MM.1S (cell line): ENCODE results near the gene SAE1.
A peak's percentile ranks its signal among the peaks of the same experiment; 100 is the strongest.

Source experiments
- DNase-seq: peaks from one replicate; pipeline ENCODE4 v3.0.0-alpha.2; 2015
- H2AFZ ChIP-seq: fragments of 300-600 bp; sonication (generic); 2 replicates; pipeline ENCODE4 v1.6.0; 2016; ENCODE audit warnings: antibody characterized with exemption, low read length
- H3F3A ChIP-seq: fragments of 300-600 bp; sonication (generic); 2 replicates; pipeline ENCODE4 v1.6.1; 2016; ENCODE audit warnings: mild to moderate bottlenecking, antibody characterized with exemption, low read length, moderate library complexity, mixed read lengths; ENCODE audit not compliant: insufficient read depth
- H3K27ac ChIP-seq: fragments of 300-600 bp; sonication (generic); 2 replicates; pipeline ENCODE4 v1.5.1; 2016; ENCODE audit warnings: mild to moderate bottlenecking, low read length
- H3K27me3 ChIP-seq: fragments of 300-600 bp; sonication (generic); replicated peaks from 2 replicates; pipeline ENCODE4 v1.6.0; 2016; ENCODE audit warnings: low read length; ENCODE audit not compliant: insufficient read depth
- H3K36me3 ChIP-seq: fragments of 300-600 bp; sonication (generic); replicated peaks from 2 replicates; pipeline ENCODE4 v1.6.1; 2016; ENCODE audit warnings: mild to moderate bottlenecking, low read length, mixed read lengths; ENCODE audit not compliant: insufficient read depth
- H3K4me1 ChIP-seq: fragments of 300-600 bp; sonication (generic); 2 replicates; pipeline ENCODE4 v1.6.1; 2016; ENCODE audit warnings: low read length, mixed read lengths
- H3K4me2 ChIP-seq: fragments of 300-600 bp; sonication (generic); 2 replicates; pipeline ENCODE4 v1.6.0; 2016; ENCODE audit warnings: low read depth, low read length
- H3K4me3 ChIP-seq: fragments of 300-600 bp; sonication (generic); 2 replicates; pipeline ENCODE4 v1.5.1; 2016; ENCODE audit warnings: low read length, mixed read lengths
- H3K79me2 ChIP-seq: fragments of 300-600 bp; sonication (generic); 2 replicates; pipeline ENCODE4 v1.6.1; 2016; ENCODE audit warnings: mixed run types, low read length, mixed read lengths
- H3K9ac ChIP-seq: fragments of 300-600 bp; sonication (generic); 2 replicates; pipeline ENCODE4 v1.6.1; 2016; ENCODE audit warnings: low read length, mixed read lengths
- H3K9me2 ChIP-seq: fragments of 300-600 bp; sonication (generic); replicated peaks from 2 replicates; pipeline ENCODE4 v1.6.1; 2016; ENCODE audit warnings: mild to moderate bottlenecking, low read length, mixed read lengths; ENCODE audit not compliant: insufficient read depth
- H3K9me3 ChIP-seq: fragments of 300-600 bp; sonication (generic); replicated peaks from 2 replicates; pipeline ENCODE4 v1.6.1; 2016; ENCODE audit warnings: mild to moderate bottlenecking, low read length, mixed read lengths; ENCODE audit not compliant: insufficient read depth
- H4K20me1 ChIP-seq: fragments of 300-600 bp; sonication (generic); 2 replicates; pipeline ENCODE4 v1.6.1; 2016; ENCODE audit warnings: mild to moderate bottlenecking, low read length, moderate library complexity, mixed read lengths; ENCODE audit not compliant: insufficient read depth
- EZH2 ChIP-seq: fragments of 300-600 bp; sonication (generic); optimal IDR thresholded peaks from 2 replicates; pipeline ENCODE3; 2017; ENCODE audit warnings: low read depth, mild to moderate bottlenecking, antibody characterized with exemption, low read length, mixed read lengths
- EZH2phosphoT487 ChIP-seq: fragments of 300-600 bp; sonication (generic); IDR thresholded peaks from 2 replicates; pipeline ENCODE4 v1.6.1; 2018; ENCODE audit warnings: antibody characterized with exemption, low read length
- TF ChIP-seq, protein P1 (sequence below): fragments of 300-600 bp; sonication (generic); IDR thresholded peaks from 2 replicates; pipeline ENCODE4 v1.5.1; 2016; ENCODE audit warnings: antibody characterized with exemption, low read length, mixed read lengths

SAE1 gene

DNA sequence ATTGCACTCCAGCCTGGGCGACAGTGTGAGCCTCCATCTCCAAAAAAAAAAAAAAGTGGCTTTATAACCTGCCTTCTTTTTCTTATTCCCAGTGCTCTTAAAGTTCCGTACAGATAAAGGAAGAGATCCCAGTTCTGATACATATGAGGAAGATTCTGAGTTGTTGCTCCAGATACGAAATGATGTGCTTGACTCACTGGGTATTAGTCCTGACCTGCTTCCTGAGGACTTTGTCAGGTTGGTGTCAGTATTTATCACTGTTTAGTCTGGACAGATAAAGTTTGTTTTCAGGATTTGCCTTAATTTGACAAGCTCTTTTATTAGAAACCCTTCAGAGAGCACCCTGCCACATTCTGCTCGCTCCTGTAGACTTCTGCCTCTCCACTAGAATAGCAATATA, 66.5 kb downstream of the SAE1 start:
- Histone ChIP-seq H3K9me2 (no peaks in the 10 kb centered on the region), H3K4me3 (no peak overlapping the region), H2AFZ (no peak overlapping the region), H3K79me2 (peaks cover 16% of the 10 kb centered on the region), H4K20me1 (no peaks in the 10 kb centered on the region), H3K36me3 (peaks cover 8% of the 10 kb centered on the region; the same call in 1 of the 2 replicates), H3K27me3 (no peaks in the 10 kb centered on the region), H3F3A (peaks cover 15% of the 10 kb centered on the region), H3K4me1 (0 out of 2 replicates have a peak, but pooled peaks cover 3% of the 10 kb centered on the region), H3K4me2 (no peak overlapping the region), H3K27ac (no peak overlapping the region), H3K9me3 (no peaks in the 10 kb centered on the region), H3K9ac (no peak overlapping the region)
- TF ChIP-seq EZH2 (no peak), EZH2phosphoT487 (no peak)
- TF ChIP-seq, protein P1, sequence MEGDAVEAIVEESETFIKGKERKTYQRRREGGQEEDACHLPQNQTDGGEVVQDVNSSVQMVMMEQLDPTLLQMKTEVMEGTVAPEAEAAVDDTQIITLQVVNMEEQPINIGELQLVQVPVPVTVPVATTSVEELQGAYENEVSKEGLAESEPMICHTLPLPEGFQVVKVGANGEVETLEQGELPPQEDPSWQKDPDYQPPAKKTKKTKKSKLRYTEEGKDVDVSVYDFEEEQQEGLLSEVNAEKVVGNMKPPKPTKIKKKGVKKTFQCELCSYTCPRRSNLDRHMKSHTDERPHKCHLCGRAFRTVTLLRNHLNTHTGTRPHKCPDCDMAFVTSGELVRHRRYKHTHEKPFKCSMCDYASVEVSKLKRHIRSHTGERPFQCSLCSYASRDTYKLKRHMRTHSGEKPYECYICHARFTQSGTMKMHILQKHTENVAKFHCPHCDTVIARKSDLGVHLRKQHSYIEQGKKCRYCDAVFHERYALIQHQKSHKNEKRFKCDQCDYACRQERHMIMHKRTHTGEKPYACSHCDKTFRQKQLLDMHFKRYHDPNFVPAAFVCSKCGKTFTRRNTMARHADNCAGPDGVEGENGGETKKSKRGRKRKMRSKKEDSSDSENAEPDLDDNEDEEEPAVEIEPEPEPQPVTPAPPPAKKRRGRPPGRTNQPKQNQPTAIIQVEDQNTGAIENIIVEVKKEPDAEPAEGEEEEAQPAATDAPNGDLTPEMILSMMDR: no peak
- DNase-seq: no peak

DNA sequence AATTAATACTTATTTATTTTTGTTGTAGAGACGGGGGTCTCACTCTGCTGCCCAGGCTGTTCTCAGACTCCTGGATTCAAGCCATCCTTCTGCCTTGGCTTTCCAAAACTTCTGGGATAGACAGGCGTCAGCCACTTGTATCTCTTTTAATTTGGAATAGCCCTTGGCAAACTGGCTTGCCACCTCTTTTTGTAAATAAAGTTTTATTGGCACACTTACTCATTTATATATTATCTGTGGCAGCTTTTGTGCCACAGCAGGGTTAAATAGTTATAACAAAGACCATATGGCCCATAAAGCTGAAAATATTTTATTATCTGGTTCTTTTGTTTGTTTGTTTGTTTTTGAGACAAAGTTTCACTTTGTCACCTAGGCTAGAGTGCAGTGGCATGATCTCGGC, 69.9 kb downstream of the SAE1 start:
- Histone ChIP-seq H3K27me3 (no peaks in the 10 kb centered on the region), H3K9ac (no peak overlapping the region), H3K4me3 (no peak overlapping the region), H3K79me2 (peaks cover 13% of the 10 kb centered on the region), H3K9me2 (no peaks in the 10 kb centered on the region), H4K20me1 (no peaks in the 10 kb centered on the region), H3K4me1 (0 out of 2 replicates have a peak, but pooled peaks cover 3% of the 10 kb centered on the region), H2AFZ (no peak overlapping the region), H3K9me3 (no peaks in the 10 kb centered on the region), H3F3A (peaks cover 19% of the 10 kb centered on the region), H3K4me2 (no peak overlapping the region), H3K27ac (peak overlapping the region; percentile 53; the same call in 1 of the 2 replicates), H3K36me3 (peaks cover 8% of the 10 kb centered on the region; the same call in 1 of the 2 replicates)
- TF ChIP-seq, protein P1: no peak
- TF ChIP-seq EZH2phosphoT487: no peak
- TF ChIP-seq EZH2: no peak
- DNase-seq: no peak

DNA sequence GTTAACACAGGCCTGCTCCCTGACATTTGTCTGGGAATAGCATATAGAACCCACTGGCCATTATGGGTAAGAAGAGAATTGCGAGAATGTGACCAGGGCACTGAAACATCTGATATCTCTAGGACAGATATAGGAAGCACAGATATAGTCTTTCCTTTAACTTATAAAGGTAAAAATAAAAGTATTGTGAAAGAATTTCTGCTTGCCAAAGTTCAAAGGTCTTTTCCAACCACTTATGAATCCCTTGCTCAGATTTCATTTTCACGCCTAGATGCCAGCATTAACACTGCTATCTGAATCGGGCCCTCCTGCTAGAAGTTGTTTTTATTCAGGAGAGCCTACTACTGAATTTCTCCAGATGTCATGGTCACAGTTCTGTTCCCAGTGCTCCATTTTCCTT, 72.6 kb downstream of the SAE1 start:
- Histone ChIP-seq H3K79me2 (peaks cover 17% of the 10 kb centered on the region), H3K27me3 (no peaks in the 10 kb centered on the region), H3K27ac (no peak overlapping the region), H3K36me3 (0 out of 2 replicates have a peak, but pooled peaks cover 5% of the 10 kb centered on the region), H3K4me3 (no peak overlapping the region), H3F3A (peaks cover 19% of the 10 kb centered on the region), H2AFZ (no peak overlapping the region), H3K9me2 (no peaks in the 10 kb centered on the region), H3K9me3 (no peaks in the 10 kb centered on the region), H3K4me1 (0 out of 2 replicates have a peak, but pooled peaks cover 3% of the 10 kb centered on the region), H3K9ac (no peak overlapping the region), H4K20me1 (no peaks in the 10 kb centered on the region), H3K4me2 (no peak overlapping the region)
- DNase-seq: no peak
- TF ChIP-seq, protein P1: no peak
